Nephron progenitor cell (in vitro differentiated cells): Measurements from ENCODE around the gene ADD1.

Source experiments
- DNase-seq: peaks from one replicate; pipeline ENCODE4 v3.0.0; 2021
- H3K27ac Mint-ChIP-seq: 2 replicates; pipeline ENCODE4 v1.8.0; 2021; ENCODE audit warnings: mild to moderate bottlenecking, moderate library complexity, mixed read lengths
- H3K27me3 Mint-ChIP-seq: 2 replicates; pipeline ENCODE4 v1.8.0; 2021; ENCODE audit warnings: mild to moderate bottlenecking, low read depth, mixed read lengths; ENCODE audit not compliant: poor library complexity
- H3K36me3 Mint-ChIP-seq: 2 replicates; pipeline ENCODE4 v1.8.0; 2021; ENCODE audit warnings: low read depth, mixed read lengths
- H3K4me1 Mint-ChIP-seq: 2 replicates; pipeline ENCODE4 v1.8.0; 2021; ENCODE audit warnings: mixed read lengths
- H3K4me3 Mint-ChIP-seq: 2 replicates; pipeline ENCODE4 v1.8.0; 2021; ENCODE audit warnings: mild to moderate bottlenecking, moderate library complexity, mixed read lengths
- H3K9me3 Mint-ChIP-seq: 2 replicates; pipeline ENCODE4 v1.8.0; 2021; ENCODE audit warnings: mild to moderate bottlenecking, moderate library complexity, mixed read lengths
- TF ChIP-seq, protein P1 (sequence below): fragments of 200-600 bp; sonication (generic); IDR thresholded peaks from 2 replicates; pipeline ENCODE4 v1.5.0; 2021; ENCODE audit warnings: antibody characterized with exemption

The ADD1 gene

DNA sequence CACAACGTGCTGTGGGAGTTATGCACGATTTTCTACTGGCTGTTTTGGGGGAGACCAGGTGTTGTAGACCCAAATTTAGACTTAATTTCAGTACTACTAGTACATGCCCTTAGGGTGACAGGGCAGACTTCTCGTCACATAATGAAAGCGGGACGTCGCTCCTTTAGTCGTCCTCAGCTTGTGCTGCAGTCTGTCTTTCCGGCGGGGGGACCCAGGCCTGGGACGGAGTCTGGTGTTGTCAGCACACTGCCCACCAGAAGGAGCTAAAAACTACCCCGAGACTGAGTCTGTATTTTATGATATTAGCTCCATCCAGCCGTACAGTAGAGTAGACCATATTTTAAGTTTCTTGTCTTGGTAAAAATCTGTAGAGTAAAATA, 84.0 kb downstream of the ADD1 start:
- Mint-ChIP-seq H3K27me3 (no peaks in the 10 kb centered on the region), H3K27ac (peak overlapping the region; percentile 89), H3K4me1 (peaks cover 19% of the 10 kb centered on the region), H3K36me3 (peaks cover 45% of the 10 kb centered on the region), H3K9me3 (no peaks in the 10 kb centered on the region), H3K4me3 (no peak overlapping the region)
- TF ChIP-seq, protein P1, sequence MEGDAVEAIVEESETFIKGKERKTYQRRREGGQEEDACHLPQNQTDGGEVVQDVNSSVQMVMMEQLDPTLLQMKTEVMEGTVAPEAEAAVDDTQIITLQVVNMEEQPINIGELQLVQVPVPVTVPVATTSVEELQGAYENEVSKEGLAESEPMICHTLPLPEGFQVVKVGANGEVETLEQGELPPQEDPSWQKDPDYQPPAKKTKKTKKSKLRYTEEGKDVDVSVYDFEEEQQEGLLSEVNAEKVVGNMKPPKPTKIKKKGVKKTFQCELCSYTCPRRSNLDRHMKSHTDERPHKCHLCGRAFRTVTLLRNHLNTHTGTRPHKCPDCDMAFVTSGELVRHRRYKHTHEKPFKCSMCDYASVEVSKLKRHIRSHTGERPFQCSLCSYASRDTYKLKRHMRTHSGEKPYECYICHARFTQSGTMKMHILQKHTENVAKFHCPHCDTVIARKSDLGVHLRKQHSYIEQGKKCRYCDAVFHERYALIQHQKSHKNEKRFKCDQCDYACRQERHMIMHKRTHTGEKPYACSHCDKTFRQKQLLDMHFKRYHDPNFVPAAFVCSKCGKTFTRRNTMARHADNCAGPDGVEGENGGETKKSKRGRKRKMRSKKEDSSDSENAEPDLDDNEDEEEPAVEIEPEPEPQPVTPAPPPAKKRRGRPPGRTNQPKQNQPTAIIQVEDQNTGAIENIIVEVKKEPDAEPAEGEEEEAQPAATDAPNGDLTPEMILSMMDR: no peak
- no peak for DNase-seq

DNA sequence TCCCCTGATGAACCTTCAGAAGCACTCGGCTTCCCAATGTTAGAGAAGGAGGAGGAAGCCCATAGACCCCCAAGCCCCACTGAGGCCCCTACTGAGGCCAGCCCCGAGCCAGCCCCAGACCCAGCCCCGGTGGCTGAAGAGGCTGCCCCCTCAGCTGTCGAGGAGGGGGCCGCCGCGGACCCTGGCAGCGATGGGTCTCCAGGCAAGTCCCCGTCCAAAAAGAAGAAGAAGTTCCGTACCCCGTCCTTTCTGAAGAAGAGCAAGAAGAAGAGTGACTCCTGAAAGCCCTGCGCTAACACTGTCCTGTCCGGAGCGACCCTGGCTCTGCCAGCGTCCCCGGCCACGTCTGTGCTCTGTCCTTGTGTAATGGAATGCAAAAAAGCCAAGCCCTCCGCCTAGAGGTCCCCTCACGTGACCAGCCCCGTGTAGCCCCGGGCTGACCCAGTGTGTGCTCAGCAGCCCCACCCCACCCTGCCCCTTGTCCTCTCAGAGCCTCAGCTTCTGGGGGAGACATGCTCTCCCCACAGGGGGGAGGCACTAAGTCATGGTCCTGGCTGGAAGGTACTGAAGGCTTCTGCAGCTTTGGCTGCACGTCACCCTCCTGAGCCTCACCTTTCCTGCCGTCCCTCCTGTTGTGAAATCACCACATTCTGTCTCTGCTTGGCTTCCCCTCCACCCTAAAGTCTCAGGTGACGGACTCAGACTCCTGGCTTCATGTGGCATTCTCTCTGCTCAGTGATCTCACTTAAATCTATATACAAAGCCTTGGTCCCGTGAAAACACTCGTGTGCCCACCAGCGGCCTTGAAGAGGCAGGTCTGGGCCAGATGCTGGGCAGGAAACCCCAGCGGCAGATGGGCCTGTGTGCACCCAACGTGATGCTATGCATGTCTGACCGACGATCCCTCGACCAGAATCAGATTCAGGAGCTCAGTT, 84.9 kb downstream of the ADD1 start:
- Mint-ChIP-seq H3K36me3 (peaks cover 42% of the 10 kb centered on the region), H3K9me3 (no peaks in the 10 kb centered on the region), H3K27ac (peak overlapping the region; percentile 96), H3K4me1 (peaks cover 23% of the 10 kb centered on the region), H3K27me3 (no peaks in the 10 kb centered on the region), H3K4me3 (no peak overlapping the region)
- TF ChIP-seq, protein P1: no peak
- no peak for DNase-seq

DNA sequence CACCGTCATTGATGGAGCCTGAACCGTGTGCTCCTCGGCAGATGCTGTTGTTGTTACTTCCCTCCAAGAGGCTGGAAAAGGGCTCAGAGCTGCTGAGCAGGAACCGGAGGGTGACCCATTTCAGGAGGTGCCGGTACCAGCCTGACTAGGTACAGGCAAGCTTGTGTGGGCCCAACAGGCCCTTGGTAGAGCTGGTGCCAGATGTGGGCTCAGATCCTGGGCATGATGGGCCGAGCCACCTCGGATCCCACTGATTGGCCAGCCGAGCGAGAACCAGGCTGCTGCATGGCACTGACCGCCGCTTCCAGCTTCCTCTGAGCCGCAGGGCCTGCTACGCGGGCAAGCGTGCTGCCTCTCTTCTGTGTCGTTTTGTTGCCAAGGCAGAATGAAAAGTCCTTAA, 85.8 kb downstream of the ADD1 start:
- peaks cover 17% of the 10 kb centered on the region for H3K4me1 Mint-ChIP-seq

DNA sequence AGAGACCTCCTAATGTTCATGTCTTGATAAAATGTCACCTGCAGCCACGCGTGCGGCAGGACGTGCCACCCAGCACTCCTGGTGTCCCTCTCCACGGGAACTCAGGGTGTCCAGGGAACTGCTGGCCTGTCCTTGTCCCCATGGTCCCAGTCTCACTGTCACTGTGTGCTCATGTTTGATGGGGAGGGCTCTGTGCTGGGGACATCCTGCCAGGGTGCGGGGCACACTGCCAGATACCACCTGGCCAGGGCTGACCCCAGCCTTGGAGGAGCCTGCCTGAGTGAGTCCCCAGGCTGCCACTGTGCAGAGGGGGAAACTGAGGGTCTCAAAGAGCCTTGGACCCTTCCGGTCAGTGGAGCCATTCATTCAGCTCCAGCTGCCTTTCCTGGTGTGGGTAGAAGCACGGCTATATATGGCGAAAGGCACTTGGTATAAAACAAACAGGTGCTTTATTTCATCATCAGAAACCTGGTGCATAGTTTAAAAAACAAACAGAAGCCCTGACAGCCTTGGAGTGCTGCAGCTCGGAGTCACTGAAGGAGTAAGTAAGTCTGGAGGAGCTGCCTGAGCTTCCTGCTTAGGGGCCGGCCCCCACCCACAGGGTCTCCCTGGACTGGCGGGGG, 86.6 kb downstream of the ADD1 start:
- DNase-seq: no peak
- peaks cover 12% of the 10 kb centered on the region for H3K4me1 Mint-ChIP-seq
- TF ChIP-seq, protein P1: no peak
- H3K4me3 Mint-ChIP-seq: no peak overlapping the region
- peak overlapping the region; percentile 48 for H3K27ac Mint-ChIP-seq
- H3K27me3 Mint-ChIP-seq: no peaks in the 10 kb centered on the region
- no peaks in the 10 kb centered on the region for H3K9me3 Mint-ChIP-seq
- peaks cover 30% of the 10 kb centered on the region for H3K36me3 Mint-ChIP-seq

More for the DNA sequence above, 85.8 kb downstream of the ADD1 start:
- DNase-seq: no peak
- no peak overlapping the region for H3K4me3 Mint-ChIP-seq
- peak overlapping the region; percentile 96 for H3K27ac Mint-ChIP-seq
- H3K36me3 Mint-ChIP-seq: peaks cover 37% of the 10 kb centered on the region
- no peaks in the 10 kb centered on the region for H3K9me3 Mint-ChIP-seq
- no peaks in the 10 kb centered on the region for H3K27me3 Mint-ChIP-seq
- TF ChIP-seq, protein P1: no peak

DNA sequence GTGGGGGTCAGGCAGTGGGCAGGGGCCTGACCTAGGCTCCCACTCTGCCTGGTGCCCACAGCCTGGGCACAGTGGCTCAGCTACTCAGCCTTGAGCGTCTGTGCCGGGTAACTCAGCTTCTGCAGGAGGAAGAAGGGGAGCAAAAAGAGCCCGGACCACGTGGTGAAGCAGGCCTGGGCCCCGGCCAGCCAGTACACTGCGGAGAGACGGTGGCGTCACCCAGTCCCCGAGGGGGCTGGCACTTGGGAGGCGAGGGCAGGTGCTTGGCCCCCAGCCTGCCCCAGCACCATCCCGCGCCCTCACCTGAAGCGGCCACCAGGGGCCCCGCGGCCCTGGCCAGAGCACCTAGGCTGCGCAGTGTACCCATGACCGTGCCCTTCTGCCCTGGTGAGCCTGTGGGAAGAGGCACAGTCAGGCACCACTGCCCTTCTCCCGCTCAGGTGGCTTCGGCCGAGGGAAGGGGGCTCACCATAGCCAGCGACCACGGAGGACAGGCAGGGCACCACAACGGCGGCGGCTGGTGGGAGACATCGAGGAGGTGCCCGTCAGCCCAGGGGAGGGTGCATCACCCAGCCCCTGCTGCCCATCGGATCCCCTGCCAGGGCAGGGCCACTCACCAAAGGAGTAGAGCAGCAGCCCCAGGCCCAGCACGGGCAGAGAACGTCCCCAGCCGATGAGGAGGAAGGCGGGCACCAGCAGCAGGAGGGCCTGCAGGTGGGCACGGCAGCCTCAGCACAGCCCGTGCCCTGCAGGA, 87.3 kb downstream of the ADD1 start:
- H3K9me3 Mint-ChIP-seq: no peaks in the 10 kb centered on the region
- H3K4me3 Mint-ChIP-seq: no peak overlapping the region
- TF ChIP-seq, protein P1: no peak
- peaks cover 28% of the 10 kb centered on the region for H3K36me3 Mint-ChIP-seq
- no peak for DNase-seq
- peaks cover 19% of the 10 kb centered on the region for H3K4me1 Mint-ChIP-seq
- H3K27ac Mint-ChIP-seq: peak overlapping the region; percentile 48
- H3K27me3 Mint-ChIP-seq: no peaks in the 10 kb centered on the region
